GM19397 (cell line): Measurements from ENCODE around the gene FRS2.

Experiments used
- ATAC-seq: cut with Tn5 transposase; IDR thresholded peaks from one replicate; pipeline ENCODE4 v1.9.1; 2021; ENCODE audit warnings: mild to moderate bottlenecking, moderate library complexity; ENCODE audit not compliant: unreplicated experiment

Gene FRS2

GRCh38 chr12:69524331-69524630 lies 54.1 kb downstream of the FRS2 start:
- no peak for ATAC-seq

- ATAC-seq, result no peak
Observed at GRCh38 chr12:69524755-69525469, 54.7 kb downstream of the FRS2 start.

GRCh38 chr12:69527506-69528272 lies 57.5 kb downstream of the FRS2 start:
- ATAC-seq, result no peak

- ATAC-seq, result no peak
Observed at GRCh38 chr12:69529021-69529420, 58.8 kb downstream of the FRS2 start.

- no peak for ATAC-seq
Observed at GRCh38 chr12:69533844-69534243, 63.7 kb downstream of the FRS2 start.

- no peak for ATAC-seq
Observed at GRCh38 chr12:69534389-69534822, 64.2 kb downstream of the FRS2 start.

GRCh38 chr12:69540987-69541386 lies 70.8 kb downstream of the FRS2 start:
- no peak for ATAC-seq

GRCh38 chr12:69544087-69544486 lies 73.9 kb downstream of the FRS2 start:
- ATAC-seq, result no peak

- no peak for ATAC-seq
Observed at GRCh38 chr12:69545081-69545480, 74.9 kb downstream of the FRS2 start.

- ATAC-seq, result peak; percentile 86
Observed at GRCh38 chr12:69546693-69547438, 76.7 kb downstream of the FRS2 start.

GRCh38 chr12:69548687-69549086 lies 78.5 kb downstream of the FRS2 start:
- ATAC-seq, result no peak

- no peak for ATAC-seq
Observed at GRCh38 chr12:69550569-69551350, 80.6 kb downstream of the FRS2 start.

- no peak for ATAC-seq
Observed at GRCh38 chr12:69553628-69554248, 83.5 kb downstream of the FRS2 start.

- no peak for ATAC-seq
Observed at GRCh38 chr12:69555461-69555860, 85.3 kb downstream of the FRS2 start.

GRCh38 chr12:69556383-69556782 lies 86.2 kb downstream of the FRS2 start:
- no peak for ATAC-seq

GRCh38 chr12:69563166-69563762 lies 93.1 kb downstream of the FRS2 start:
- no peak for ATAC-seq

GRCh38 chr12:69566603-69567002 lies 96.4 kb downstream of the FRS2 start:
- ATAC-seq, result no peak

- no peak for ATAC-seq
Observed at GRCh38 chr12:69569236-69569635, 99.0 kb downstream of the FRS2 start.

GRCh38 chr12:69570000-69570516 lies 99.9 kb downstream of the FRS2 start:
- ATAC-seq, result no peak
